Measurements from ENCODE around the gene THSD7B.
"Not testable (repeated sequence)": the region's sequence is repeated elsewhere in the genome, so short reads cannot be mapped to it uniquely, and the experiment has no call there.

THSD7B gene

DNA sequence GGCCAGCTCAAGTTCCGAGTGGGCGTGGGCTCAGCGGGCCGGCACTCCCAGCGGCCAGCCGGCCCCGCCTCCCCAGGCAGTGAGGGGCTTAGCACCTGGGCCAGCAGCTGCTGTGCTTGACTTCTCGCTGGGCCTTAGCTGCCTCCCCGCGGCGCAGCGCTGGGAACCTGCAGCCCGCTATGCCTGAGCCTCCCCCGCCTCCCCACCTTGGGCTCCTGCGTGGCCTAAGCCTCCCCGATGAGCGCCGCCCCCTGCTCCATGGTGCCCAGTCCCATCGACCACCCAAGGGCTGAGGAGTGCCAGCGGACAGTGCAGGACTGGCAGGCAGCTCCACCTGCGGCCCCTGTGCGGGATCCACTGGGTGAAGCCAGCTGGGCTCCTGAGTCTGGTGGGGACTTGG, 6.8 kb upstream of the THSD7B start:
- not testable (repeated sequence) for DNase-seq; H3K18ac ChIP-seq (ENCODE audit: low read depth in 1 of 2, low read length in 2 of 2); H3K4me2 ChIP-seq (ENCODE audit: low read length, poor library complexity, severe bottlenecking); H3K14ac ChIP-seq (ENCODE audit: low read length in 2 of 2); H3K23ac ChIP-seq (ENCODE audit: low read length in 2 of 2); H2BK5ac ChIP-seq (ENCODE audit: low read depth, low read length, poor library complexity, severe bottlenecking); H2AK5ac ChIP-seq (ENCODE audit: low read length, severe bottlenecking); H3K4me1 ChIP-seq (ENCODE audit: control insufficient read depth, insufficient read depth, low read depth, low read length); H3K36me3 ChIP-seq (ENCODE audit: control insufficient read depth in 1 of 2, insufficient read depth in 2 of 2, low read depth in 1 of 2, low read length in 2 of 2); H3K9ac ChIP-seq (ENCODE audit: low read length); H3K79me1 ChIP-seq (replicated peaks; ENCODE audit: low read length, poor library complexity, severe bottlenecking); H3K27me3 ChIP-seq (ENCODE audit: control insufficient read depth in 1 of 2, insufficient read depth in 1 of 2, low read length in 2 of 2); H3K4ac ChIP-seq (ENCODE audit: low read depth in 1 of 2, low read length in 2 of 2); H4K8ac ChIP-seq (ENCODE audit: low read length); H2BK12ac ChIP-seq (ENCODE audit: low read length in 2 of 2); H3K9me3 ChIP-seq (ENCODE audit: control insufficient read depth, low read length); H3K4me3 ChIP-seq (ENCODE audit: insufficient read depth in 1 of 2, low read depth in 1 of 2, low read length in 2 of 2); H3K27ac ChIP-seq (ENCODE audit: low read length, poor library complexity, severe bottlenecking); H4K91ac ChIP-seq (ENCODE audit: low read length); H2AFZ ChIP-seq (ENCODE audit: low read depth, low read length); H2BK15ac ChIP-seq (ENCODE audit: low read depth, poor library complexity, severe bottlenecking); H2BK120ac ChIP-seq (ENCODE audit: low read depth, low read length)
- 97% methylated on average over 21 of the region's 22 CpGs for WGBS

DNA sequence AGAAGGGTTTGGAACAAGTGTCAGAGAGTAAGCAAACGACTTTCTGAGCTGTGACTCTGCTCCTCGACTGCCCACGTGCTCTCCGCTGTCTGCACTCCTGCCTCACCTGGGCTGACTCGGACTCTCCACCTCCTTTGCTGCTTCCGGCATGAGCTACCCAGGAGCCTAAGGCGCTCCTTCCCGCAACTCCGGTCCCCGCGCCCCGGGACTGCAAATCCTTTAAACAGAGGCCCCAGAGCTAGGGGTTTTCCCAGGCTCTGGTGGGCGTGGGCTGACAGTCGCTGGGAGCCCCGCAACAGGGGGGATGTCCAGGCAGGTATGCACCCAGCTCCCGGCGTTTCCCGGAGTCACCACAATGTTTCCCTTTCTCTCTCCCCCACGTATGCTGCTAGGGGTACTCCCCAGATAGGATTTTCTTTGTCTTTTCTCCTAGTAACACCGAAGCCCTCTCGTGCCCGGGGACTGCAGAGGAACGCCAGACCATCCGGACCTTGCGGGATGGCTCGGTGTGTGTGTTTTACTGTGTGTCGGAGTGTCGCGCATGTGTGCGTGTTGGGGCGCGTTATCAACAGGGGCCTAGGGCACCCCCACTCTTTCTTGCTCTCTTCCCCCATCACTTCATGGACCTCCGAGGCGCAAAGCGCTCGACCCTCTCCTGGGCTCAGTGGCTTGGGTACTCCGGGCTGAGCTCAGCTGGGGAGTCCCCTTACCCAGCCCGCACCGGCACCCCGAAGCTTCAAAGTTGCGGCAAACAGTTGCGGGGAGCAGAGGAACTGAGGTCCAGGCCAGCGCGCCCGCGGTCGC, 691 bp upstream of the THSD7B start:
- H3K23ac ChIP-seq (ENCODE audit: low read length in 2 of 2) = no peak overlapping the region
- H3K9ac ChIP-seq (ENCODE audit: low read length) = no peak overlapping the region
- peaks cover 41 to 53% of the 10 kb centered on the region in 2 experiments for H3K27me3 ChIP-seq (ENCODE audit: control insufficient read depth in 1 of 2, insufficient read depth in 1 of 2, low read length in 2 of 2)
- H4K8ac ChIP-seq (ENCODE audit: low read length) = no peak overlapping the region
- H3K4me3 ChIP-seq (ENCODE audit: insufficient read depth in 1 of 2, low read depth in 1 of 2, low read length in 2 of 2) = peak overlapping the region in 1 of 2 experiments; percentile 50
- H3K9me3 ChIP-seq (ENCODE audit: control insufficient read depth, low read length) = no peaks in the 10 kb centered on the region
- H3K79me1 ChIP-seq (replicated peaks; ENCODE audit: low read length, poor library complexity, severe bottlenecking) = no peaks in the 10 kb centered on the region
- peak overlapping the region; percentile 92 for H3K4me2 ChIP-seq (ENCODE audit: low read length, poor library complexity, severe bottlenecking)
- H3K4me1 ChIP-seq (ENCODE audit: control insufficient read depth, insufficient read depth, low read depth, low read length) = peaks cover 22% of the 10 kb centered on the region
- no peak overlapping the region for H2AK5ac ChIP-seq (ENCODE audit: low read length, severe bottlenecking)
- H2BK15ac ChIP-seq (ENCODE audit: low read depth, poor library complexity, severe bottlenecking) = no peak overlapping the region
- H4K91ac ChIP-seq (ENCODE audit: low read length) = no peak overlapping the region
- no peak overlapping the region for H2AFZ ChIP-seq (ENCODE audit: low read depth, low read length)
- no peak overlapping the region for H3K18ac ChIP-seq (ENCODE audit: low read depth in 1 of 2, low read length in 2 of 2)
- H3K27ac ChIP-seq (ENCODE audit: low read length, poor library complexity, severe bottlenecking) = no peak overlapping the region
- H2BK5ac ChIP-seq (ENCODE audit: low read depth, low read length, poor library complexity, severe bottlenecking) = no peak overlapping the region
- no peak overlapping the region for H3K4ac ChIP-seq (ENCODE audit: low read depth in 1 of 2, low read length in 2 of 2)
- H2BK120ac ChIP-seq (ENCODE audit: low read depth, low read length) = no peak overlapping the region
- DNase-seq = no peak
- H3K36me3 ChIP-seq (ENCODE audit: control insufficient read depth in 1 of 2, insufficient read depth in 2 of 2, low read depth in 1 of 2, low read length in 2 of 2) = no peaks in the 10 kb centered on the region
- no peak overlapping the region for H3K14ac ChIP-seq (ENCODE audit: low read length in 2 of 2)
- WGBS = 3% methylated on average over 42 of the region's 47 CpGs
- H2BK12ac ChIP-seq (ENCODE audit: low read length in 2 of 2) = no peak overlapping the region

DNA sequence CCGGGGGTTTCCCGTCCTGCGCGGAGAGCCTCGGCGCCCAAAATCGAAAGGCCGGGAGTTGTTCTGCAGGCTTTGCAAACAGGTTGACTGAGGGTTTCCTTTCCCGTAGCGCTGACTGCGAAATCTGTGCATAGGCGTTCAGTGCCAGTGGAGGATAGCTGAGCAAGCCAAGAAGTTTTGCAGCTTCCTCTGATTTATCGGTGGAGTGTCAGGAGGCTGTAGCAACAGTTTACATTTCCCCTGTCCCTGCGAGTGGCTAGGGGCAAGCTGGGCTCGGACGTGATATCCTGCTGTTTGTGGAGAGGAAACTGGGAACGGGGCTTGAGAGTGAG, 694 bp downstream of the THSD7B start:
- H3K9ac ChIP-seq (ENCODE audit: low read length) = no peak overlapping the region
- DNase-seq = no peak
- H4K91ac ChIP-seq (ENCODE audit: low read length) = no peak overlapping the region
- H2BK120ac ChIP-seq (ENCODE audit: low read depth, low read length) = no peak overlapping the region
- H3K27ac ChIP-seq (ENCODE audit: low read length, poor library complexity, severe bottlenecking) = no peak overlapping the region
- no peaks in the 10 kb centered on the region for H3K9me3 ChIP-seq (ENCODE audit: control insufficient read depth, low read length)
- peak overlapping the region; percentile 50 to 55 for H3K4me3 ChIP-seq (ENCODE audit: insufficient read depth in 1 of 2, low read depth in 1 of 2, low read length in 2 of 2)
- peaks cover 41 to 53% of the 10 kb centered on the region in 2 experiments for H3K27me3 ChIP-seq (ENCODE audit: control insufficient read depth in 1 of 2, insufficient read depth in 1 of 2, low read length in 2 of 2)
- peaks cover 22% of the 10 kb centered on the region for H3K4me1 ChIP-seq (ENCODE audit: control insufficient read depth, insufficient read depth, low read depth, low read length)
- no peaks in the 10 kb centered on the region for H3K36me3 ChIP-seq (ENCODE audit: control insufficient read depth in 1 of 2, insufficient read depth in 2 of 2, low read depth in 1 of 2, low read length in 2 of 2)
- no peak overlapping the region for H4K8ac ChIP-seq (ENCODE audit: low read length)
- H3K14ac ChIP-seq (ENCODE audit: low read length in 2 of 2) = no peak overlapping the region
- H2BK12ac ChIP-seq (ENCODE audit: low read length in 2 of 2) = no peak overlapping the region
- H2AFZ ChIP-seq (ENCODE audit: low read depth, low read length) = no peak overlapping the region
- no peak overlapping the region for H3K18ac ChIP-seq (ENCODE audit: low read depth in 1 of 2, low read length in 2 of 2)
- H2BK15ac ChIP-seq (ENCODE audit: low read depth, poor library complexity, severe bottlenecking) = no peak overlapping the region
- H3K23ac ChIP-seq (ENCODE audit: low read length in 2 of 2) = no peak overlapping the region
- WGBS = 2% methylated on average over 17 of the region's 17 CpGs
- no peak overlapping the region for H3K4ac ChIP-seq (ENCODE audit: low read depth in 1 of 2, low read length in 2 of 2)
- peak overlapping the region; percentile 92 for H3K4me2 ChIP-seq (ENCODE audit: low read length, poor library complexity, severe bottlenecking)
- no peak overlapping the region for H2BK5ac ChIP-seq (ENCODE audit: low read depth, low read length, poor library complexity, severe bottlenecking)
- no peak overlapping the region for H2AK5ac ChIP-seq (ENCODE audit: low read length, severe bottlenecking)
- H3K79me1 ChIP-seq (replicated peaks; ENCODE audit: low read length, poor library complexity, severe bottlenecking) = no peaks in the 10 kb centered on the region

DNA sequence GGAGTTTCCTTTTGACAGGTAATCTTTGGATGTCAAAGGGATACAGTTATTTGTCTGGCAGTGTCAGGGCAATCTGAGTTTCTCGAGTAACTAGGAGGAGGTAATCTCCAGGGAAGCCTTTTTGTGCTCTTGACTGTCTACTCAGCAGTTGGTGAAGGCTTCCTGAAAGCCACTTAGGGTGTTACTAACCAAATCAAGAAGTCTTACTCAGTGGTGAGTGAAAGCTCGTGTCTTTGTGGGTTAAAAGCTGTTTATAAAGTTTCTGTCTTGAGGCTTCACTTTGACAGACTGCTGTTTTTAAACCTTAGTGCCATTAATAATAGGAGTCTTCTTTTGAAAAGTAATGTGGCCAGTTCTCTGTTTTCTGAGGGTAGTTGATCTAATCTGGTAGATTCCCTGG, 1.7 kb downstream of the THSD7B start:
- H3K4ac ChIP-seq (ENCODE audit: low read depth in 1 of 2, low read length in 2 of 2) = no peak overlapping the region
- H3K4me2 ChIP-seq (ENCODE audit: low read length, poor library complexity, severe bottlenecking) = no peak overlapping the region
- H3K14ac ChIP-seq (ENCODE audit: low read length in 2 of 2) = no peak overlapping the region
- peaks cover 41 to 53% of the 10 kb centered on the region in 2 experiments for H3K27me3 ChIP-seq (ENCODE audit: control insufficient read depth in 1 of 2, insufficient read depth in 1 of 2, low read length in 2 of 2)
- H4K8ac ChIP-seq (ENCODE audit: low read length) = no peak overlapping the region
- no peak overlapping the region for H2BK120ac ChIP-seq (ENCODE audit: low read depth, low read length)
- H3K18ac ChIP-seq (ENCODE audit: low read depth in 1 of 2, low read length in 2 of 2) = no peak overlapping the region
- H3K27ac ChIP-seq (ENCODE audit: low read length, poor library complexity, severe bottlenecking) = no peak overlapping the region
- no peak for DNase-seq
- no peaks in the 10 kb centered on the region for H3K79me1 ChIP-seq (replicated peaks; ENCODE audit: low read length, poor library complexity, severe bottlenecking)
- WGBS = 32% methylated on average over 2 of the region's 2 CpGs
- no peaks in the 10 kb centered on the region for H3K9me3 ChIP-seq (ENCODE audit: control insufficient read depth, low read length)
- H4K91ac ChIP-seq (ENCODE audit: low read length) = no peak overlapping the region
- no peak overlapping the region for H2BK12ac ChIP-seq (ENCODE audit: low read length in 2 of 2)
- no peak overlapping the region for H3K9ac ChIP-seq (ENCODE audit: low read length)
- no peak overlapping the region for H2BK5ac ChIP-seq (ENCODE audit: low read depth, low read length, poor library complexity, severe bottlenecking)
- H3K23ac ChIP-seq (ENCODE audit: low read length in 2 of 2) = no peak overlapping the region
- H3K4me3 ChIP-seq (ENCODE audit: insufficient read depth in 1 of 2, low read depth in 1 of 2, low read length in 2 of 2) = no peak overlapping the region
- H2AFZ ChIP-seq (ENCODE audit: low read depth, low read length) = no peak overlapping the region
- H3K36me3 ChIP-seq (ENCODE audit: control insufficient read depth in 1 of 2, insufficient read depth in 2 of 2, low read depth in 1 of 2, low read length in 2 of 2) = no peaks in the 10 kb centered on the region
- H3K4me1 ChIP-seq (ENCODE audit: control insufficient read depth, insufficient read depth, low read depth, low read length) = peaks cover 22% of the 10 kb centered on the region
- no peak overlapping the region for H2AK5ac ChIP-seq (ENCODE audit: low read length, severe bottlenecking)
- no peak overlapping the region for H2BK15ac ChIP-seq (ENCODE audit: low read depth, poor library complexity, severe bottlenecking)

Data from mesenchymal stem cell (in vitro differentiated cells and primary cell).